RWPE1 (cell line): Measurements from ENCODE around the gene MAP7D3.
A peak's percentile ranks its signal among the peaks of the same experiment; 100 is the strongest.

Experiments used
- CTCF ChIA-PET: fragments of 350-600 bp; sonication (Branson Sonifier 250); formaldehyde crosslinking; extraction: SDS; loops from one replicate; lab custom pipeline; 2021; lab: Yijun Ruan, JAX
- POLR2A ChIA-PET: fragments of 400-600 bp; formaldehyde crosslinking; extraction: SDS; loops from one replicate; lab custom pipeline; 2020; ENCODE audit warnings: antibody characterized with exemption; ENCODE audit not compliant: low non-redundant PET; lab: Yijun Ruan, JAX
- DNase-seq: peaks from one replicate; pipeline ENCODE4 v3.0.0; 2012; ENCODE audit warnings: low spot score
- H3K27ac ChIP-seq: fragments of 450-650 bp; 2 replicates; pipeline ENCODE4 v1.5.1; 2017
- TF ChIP-seq, protein P1 (sequence below): fragments of 450-650 bp; conservative IDR thresholded peaks from 2 replicates; pipeline ENCODE4 v1.5.1; 2017; ENCODE audit warnings: low read depth, mild to moderate bottlenecking

Gene MAP7D3

DNA sequence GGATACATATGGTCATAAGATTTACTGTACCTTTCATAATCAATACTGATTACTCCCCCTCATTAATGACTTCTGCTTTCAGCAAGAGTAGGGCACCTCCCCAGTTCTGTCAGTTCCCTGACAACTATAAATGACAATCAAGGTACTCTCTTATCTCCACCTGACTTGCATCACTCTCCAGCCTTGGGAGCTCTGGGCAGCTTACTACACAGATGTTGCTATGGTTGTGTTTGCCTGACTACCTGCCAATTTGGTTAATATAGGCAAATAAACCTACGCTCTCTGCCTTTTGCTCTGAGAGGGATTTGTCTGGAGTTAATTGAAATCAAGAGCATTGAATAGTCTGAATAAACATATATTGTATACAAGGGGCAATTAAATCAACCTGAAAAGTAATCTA, 22.8 kb upstream of the MAP7D3 start:
- ChIA-PET CTCF (no interaction called here), POLR2A (no interaction called here)
- H3K27ac ChIP-seq = no peak overlapping the region
- TF ChIP-seq, protein P1, sequence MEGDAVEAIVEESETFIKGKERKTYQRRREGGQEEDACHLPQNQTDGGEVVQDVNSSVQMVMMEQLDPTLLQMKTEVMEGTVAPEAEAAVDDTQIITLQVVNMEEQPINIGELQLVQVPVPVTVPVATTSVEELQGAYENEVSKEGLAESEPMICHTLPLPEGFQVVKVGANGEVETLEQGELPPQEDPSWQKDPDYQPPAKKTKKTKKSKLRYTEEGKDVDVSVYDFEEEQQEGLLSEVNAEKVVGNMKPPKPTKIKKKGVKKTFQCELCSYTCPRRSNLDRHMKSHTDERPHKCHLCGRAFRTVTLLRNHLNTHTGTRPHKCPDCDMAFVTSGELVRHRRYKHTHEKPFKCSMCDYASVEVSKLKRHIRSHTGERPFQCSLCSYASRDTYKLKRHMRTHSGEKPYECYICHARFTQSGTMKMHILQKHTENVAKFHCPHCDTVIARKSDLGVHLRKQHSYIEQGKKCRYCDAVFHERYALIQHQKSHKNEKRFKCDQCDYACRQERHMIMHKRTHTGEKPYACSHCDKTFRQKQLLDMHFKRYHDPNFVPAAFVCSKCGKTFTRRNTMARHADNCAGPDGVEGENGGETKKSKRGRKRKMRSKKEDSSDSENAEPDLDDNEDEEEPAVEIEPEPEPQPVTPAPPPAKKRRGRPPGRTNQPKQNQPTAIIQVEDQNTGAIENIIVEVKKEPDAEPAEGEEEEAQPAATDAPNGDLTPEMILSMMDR = no peak
- no peak for DNase-seq

DNA sequence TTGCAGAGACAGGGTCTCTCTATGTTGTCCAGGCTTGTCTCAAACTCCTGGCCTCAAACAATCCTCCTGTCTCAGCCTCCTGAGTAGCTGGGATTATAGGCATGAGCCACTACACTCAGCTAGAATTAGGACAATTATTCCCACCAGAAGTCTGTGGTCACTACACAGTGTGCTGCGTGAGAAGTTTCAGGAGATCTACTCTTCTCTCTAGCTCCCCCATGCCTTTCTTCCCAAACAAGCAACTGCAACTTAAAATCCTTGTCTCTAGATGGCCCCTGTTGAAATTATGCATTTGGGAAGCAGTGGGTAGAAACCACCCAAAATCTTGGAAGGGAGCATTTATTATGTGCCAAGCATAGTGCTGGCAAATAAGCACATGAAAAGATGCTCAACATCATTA, 21.1 kb upstream of the MAP7D3 start:
- no peak overlapping the region for H3K27ac ChIP-seq
- DNase-seq = no peak
- TF ChIP-seq, protein P1 = no peak
- CTCF ChIA-PET = no interaction called here
- POLR2A ChIA-PET = no interaction called here

DNA sequence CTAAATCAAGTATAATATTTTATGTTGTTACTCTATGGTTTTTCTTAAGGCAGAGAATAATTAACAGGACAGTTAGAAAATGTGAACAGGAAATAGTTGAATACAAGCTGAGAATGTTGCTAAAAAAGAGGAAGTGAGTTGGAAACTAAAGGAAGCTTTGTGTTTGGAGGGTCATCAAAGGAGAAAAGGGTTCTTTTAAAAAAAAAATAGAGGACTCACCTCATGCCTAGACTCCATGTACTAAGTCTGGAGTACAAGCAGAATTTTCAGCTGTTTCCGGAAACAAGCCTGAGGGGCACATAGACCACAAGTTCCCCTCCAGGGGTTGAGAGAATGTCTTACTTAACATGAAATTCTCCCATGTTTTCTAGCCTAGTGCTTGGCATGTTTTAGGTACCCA, 20.1 kb upstream of the MAP7D3 start:
- POLR2A ChIA-PET = no interaction called here
- TF ChIP-seq, protein P1 = no peak
- CTCF ChIA-PET = interaction anchor here (0.6 kb wide), 1 partner anchor 20 kb away, joined by 3 read pairs; no protein-coding TSS in a partner anchor
- no peak overlapping the region for H3K27ac ChIP-seq
- no peak for DNase-seq

DNA sequence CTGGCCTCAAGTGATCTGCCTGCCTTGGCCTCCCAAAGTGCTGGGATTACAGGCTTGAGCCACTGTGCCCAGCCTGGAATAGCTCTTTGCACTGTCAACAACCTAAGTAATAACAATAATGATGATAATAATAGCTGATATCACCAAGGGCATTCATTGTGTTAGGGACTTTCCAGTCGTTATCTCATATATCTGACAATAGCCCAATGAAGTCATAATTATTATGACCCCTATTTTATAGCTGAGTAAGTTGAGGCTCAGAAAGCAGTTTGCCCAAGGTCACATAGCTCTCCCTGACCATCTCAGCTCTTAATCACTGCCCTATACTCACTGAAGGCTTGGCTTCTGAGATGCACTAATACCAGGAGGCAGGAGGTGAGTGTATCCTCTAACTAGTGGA, 18.7 kb upstream of the MAP7D3 start:
- no peak for DNase-seq
- TF ChIP-seq, protein P1 = no peak
- ChIA-PET POLR2A (no interaction called here), CTCF (no interaction called here)
- no peak overlapping the region for H3K27ac ChIP-seq

DNA sequence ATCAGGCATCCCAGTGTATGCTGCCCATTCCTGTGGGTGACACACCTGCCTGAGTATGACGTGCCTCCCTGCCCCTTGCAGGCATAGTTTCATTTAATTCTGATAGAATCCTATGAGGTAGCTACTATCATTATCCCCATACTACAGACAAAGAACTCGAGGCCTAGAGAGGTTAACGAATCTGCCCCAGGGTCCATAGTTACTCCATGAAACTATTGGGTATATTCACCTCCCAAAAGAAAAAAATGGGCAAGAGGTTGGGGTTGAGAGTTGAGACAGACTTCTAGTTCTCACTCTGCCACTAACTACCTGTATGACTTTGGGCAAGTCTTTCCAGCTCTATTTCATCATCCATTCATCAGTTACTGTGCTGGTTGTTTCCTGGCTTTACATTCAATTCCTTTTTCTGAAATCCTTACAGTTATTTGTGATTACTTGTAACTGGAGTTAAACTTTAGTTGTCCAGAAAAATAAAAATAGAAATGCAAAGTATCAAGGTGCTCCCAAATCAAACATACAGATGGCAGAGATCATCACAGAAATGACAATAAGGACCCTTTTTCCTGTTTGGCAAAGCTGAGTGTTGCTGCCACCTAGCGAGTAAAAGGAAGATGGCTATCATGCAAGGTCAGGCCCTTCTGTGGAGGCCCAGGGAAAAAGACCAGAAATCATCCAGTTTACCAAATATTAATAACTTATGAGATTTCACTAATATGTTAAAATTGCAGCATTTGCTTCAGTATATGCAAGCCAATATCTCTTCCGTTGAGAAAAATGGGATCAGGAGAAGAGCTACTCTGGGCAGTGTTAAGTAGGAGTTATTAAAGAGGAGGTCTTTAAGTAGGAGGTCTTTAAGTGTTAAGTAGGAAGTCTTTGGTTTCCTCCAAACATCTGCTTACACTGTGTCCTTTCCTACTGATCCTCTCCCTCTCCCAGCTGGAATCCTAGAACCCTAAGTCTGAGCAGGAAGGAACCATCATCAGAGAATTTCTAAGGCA, 17.1 kb upstream of the MAP7D3 start:
- CTCF ChIA-PET = interaction anchor here (1.0 to 1.6 kb wide), 3 partner anchors 9 to 240 kb away, joined by 3 to 5 read pairs (median 3); no protein-coding TSS in a partner anchor
- POLR2A ChIA-PET = no interaction called here
- TF ChIP-seq, protein P1 = peak; percentile 75
- H3K27ac ChIP-seq = no peak overlapping the region
- DNase-seq = peak; percentile 4

DNA sequence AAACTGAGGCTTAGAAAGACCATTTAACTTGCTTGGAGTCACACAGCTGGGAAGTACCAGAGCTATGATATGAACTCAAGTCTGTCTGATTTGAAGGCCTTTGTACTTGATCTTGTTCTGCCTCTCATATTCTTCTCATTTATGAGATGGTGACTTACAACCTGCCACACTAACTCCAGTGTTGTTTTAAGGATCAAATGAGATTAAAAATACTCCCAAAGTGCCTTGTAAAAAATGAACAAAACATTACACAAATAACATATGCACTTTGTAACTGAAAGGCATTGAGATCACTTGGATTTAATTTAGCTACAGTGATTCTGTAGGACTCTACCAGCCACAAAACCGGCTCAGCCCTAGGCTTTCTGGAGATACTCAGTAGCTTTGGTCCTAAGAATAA, 15.6 kb upstream of the MAP7D3 start:
- ChIA-PET CTCF (interaction anchor here (0.9 kb wide), 1 partner anchor 239 kb away, joined by 3 read pairs; no protein-coding TSS in a partner anchor), POLR2A (no interaction called here)
- TF ChIP-seq, protein P1 = no peak
- H3K27ac ChIP-seq = no peak overlapping the region
- DNase-seq = no peak
